ENCODE measurements around the gene APLP2. TPM values are rescaled to one million over a fixed set of nuclear protein-coding genes. Genes with fewer than 3 reads are reported as not detected.

The APLP2 gene
- polyA plus RNA-seq, 3 donors, result 486 to 622 (median 591) TPM

DNA sequence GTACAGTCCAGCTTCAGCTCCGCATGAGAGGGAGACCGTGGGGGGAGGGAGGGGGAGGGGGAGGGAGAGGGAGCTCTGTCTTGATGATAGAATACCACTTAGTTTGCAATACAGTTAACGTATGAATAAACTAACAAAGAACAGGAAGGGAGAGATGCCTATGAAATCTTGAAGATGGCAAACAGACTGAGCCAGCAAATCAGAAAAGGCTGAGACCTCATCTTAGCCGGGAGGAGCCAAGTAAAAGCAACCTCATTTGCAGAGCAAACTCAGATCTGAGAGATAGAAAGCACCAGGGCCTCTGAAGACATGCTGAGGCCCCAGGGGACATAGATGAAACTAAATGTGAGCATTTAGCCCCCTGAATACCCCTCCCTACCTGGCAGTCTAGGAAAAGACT lies 23.0 kb downstream of the APLP2 start:
- H3K27ac Mint-ChIP-seq, result peak overlapping the region in 6 of 7 donors; percentile 56 to 92 (median 80)
- 88% methylated on average over 1 of the region's 4 CpGs for WGBS (ENCODE audit: insufficient coverage)

DNA sequence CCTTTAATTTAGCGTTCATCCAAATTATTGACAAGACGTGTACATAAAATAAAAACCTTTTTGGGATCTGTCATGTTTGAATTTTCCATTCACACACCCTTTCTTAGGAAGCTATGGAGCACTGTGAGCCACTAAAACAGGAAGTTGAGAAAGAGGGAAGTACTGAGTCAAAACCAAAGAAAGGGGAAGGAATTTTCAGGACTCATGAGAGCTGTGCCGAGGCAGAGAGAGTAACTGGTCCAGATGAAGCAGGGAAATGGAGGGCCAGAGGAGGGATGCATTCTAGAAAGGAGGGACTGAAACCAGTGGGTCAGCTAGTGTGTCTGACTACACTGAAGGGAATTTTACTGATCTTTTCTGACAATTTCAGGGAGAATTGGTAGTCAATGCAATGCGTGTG lies 24.9 kb downstream of the APLP2 start:
- H3K9ac ChIP-seq (ENCODE audit: insufficient read depth, low read length, poor library complexity, severe bottlenecking), result no peak overlapping the region
- Mint-ChIP-seq H3K36me3 (peaks cover 3 to 8% of the 10 kb centered on the region in 2 donors), H3K9me3 (no peaks in the 10 kb centered on the region), H3K27me3 (ENCODE audit: low read depth in 3 of 3) (no peaks in the 10 kb centered on the region), H3K27ac (peak overlapping the region; percentile 56 to 94 (median 91)), H3K4me1 (peaks cover 64% of the 10 kb centered on the region), H3K4me3 (peak overlapping the region; percentile 63 to 65)
- WGBS (ENCODE audit: insufficient coverage), result 21% methylated on average over 2 of the region's 4 CpGs
- intact Hi-C loops (cut with micrococcal nuclease), result no loop called here
- peak overlapping the region; percentile 45 to 70 for H3K27ac ChIP-seq (ENCODE audit: low read depth in 1 of 2, low read length in 2 of 2)
- no peak overlapping the region for H2AFZ ChIP-seq (ENCODE audit: insufficient read depth, low read depth, low read length, poor library complexity, severe bottlenecking)
- H3K4me1 ChIP-seq (ENCODE audit: control insufficient read depth in 1 of 2, insufficient read depth in 2 of 2, low read length in 2 of 2), result peaks cover 60 to 71% of the 10 kb centered on the region in 2 donors
- no peaks in the 10 kb centered on the region for H3K27me3 ChIP-seq (ENCODE audit: control insufficient read depth in 2 of 2, insufficient read depth in 2 of 2, low read length in 2 of 2)
- no peaks in the 10 kb centered on the region for H3K36me3 ChIP-seq (replicated peaks in 1 of 2; ENCODE audit: control insufficient read depth in 1 of 2, insufficient read depth in 2 of 2, low read length in 2 of 2)
- peak overlapping the region in 1 of 3 experiments; percentile 27 for H3K4me3 ChIP-seq (replicated peaks in 1 of 3; ENCODE audit: low read depth in 2 of 3, low read length in 3 of 3)
- H3K4me2 ChIP-seq (replicated peaks; ENCODE audit: extremely low read depth, low read length, poor library complexity, severe bottlenecking), result peak overlapping the region; percentile 42
- no peaks in the 10 kb centered on the region for H3K9me3 ChIP-seq (replicated peaks in 1 of 2; ENCODE audit: control insufficient read depth in 1 of 2, insufficient read depth in 1 of 2, low read length in 2 of 2)
- H3K79me2 ChIP-seq (ENCODE audit: insufficient read depth, low read length), result peaks cover 78% of the 10 kb centered on the region
- peaks cover 77% of the 10 kb centered on the region for H4K20me1 ChIP-seq (ENCODE audit: insufficient read depth, low read length)
- TF ChIP-seq, protein P1, sequence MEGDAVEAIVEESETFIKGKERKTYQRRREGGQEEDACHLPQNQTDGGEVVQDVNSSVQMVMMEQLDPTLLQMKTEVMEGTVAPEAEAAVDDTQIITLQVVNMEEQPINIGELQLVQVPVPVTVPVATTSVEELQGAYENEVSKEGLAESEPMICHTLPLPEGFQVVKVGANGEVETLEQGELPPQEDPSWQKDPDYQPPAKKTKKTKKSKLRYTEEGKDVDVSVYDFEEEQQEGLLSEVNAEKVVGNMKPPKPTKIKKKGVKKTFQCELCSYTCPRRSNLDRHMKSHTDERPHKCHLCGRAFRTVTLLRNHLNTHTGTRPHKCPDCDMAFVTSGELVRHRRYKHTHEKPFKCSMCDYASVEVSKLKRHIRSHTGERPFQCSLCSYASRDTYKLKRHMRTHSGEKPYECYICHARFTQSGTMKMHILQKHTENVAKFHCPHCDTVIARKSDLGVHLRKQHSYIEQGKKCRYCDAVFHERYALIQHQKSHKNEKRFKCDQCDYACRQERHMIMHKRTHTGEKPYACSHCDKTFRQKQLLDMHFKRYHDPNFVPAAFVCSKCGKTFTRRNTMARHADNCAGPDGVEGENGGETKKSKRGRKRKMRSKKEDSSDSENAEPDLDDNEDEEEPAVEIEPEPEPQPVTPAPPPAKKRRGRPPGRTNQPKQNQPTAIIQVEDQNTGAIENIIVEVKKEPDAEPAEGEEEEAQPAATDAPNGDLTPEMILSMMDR (IDR thresholded peaks at IDR 0.05), result no peak
- DNase-seq, result peak; percentile 77 to 93 (median 90)

More for the DNA sequence above, 23.0 kb downstream of the APLP2 start:
- intact Hi-C loops (cut with micrococcal nuclease), result no loop called here
- H3K36me3 Mint-ChIP-seq, result peaks cover 16% of the 10 kb centered on the region in 2 donors
- H3K27me3 Mint-ChIP-seq (ENCODE audit: low read depth in 3 of 3), result peaks cover 0 to 1% (median 0%) of the 10 kb centered on the region in 3 donors
- no peak for DNase-seq
- H3K9me3 ChIP-seq (replicated peaks in 1 of 2; ENCODE audit: control insufficient read depth in 1 of 2, insufficient read depth in 1 of 2, low read length in 2 of 2), result no peaks in the 10 kb centered on the region
- peak overlapping the region; percentile 53 to 57 for H3K27ac ChIP-seq (ENCODE audit: low read depth in 1 of 2, low read length in 2 of 2)
- no peak overlapping the region for H3K4me3 Mint-ChIP-seq
- H2AFZ ChIP-seq (ENCODE audit: insufficient read depth, low read depth, low read length, poor library complexity, severe bottlenecking), result no peak overlapping the region
- H4K20me1 ChIP-seq (ENCODE audit: insufficient read depth, low read length), result peaks cover 77% of the 10 kb centered on the region
- no peak overlapping the region for H3K4me2 ChIP-seq (replicated peaks; ENCODE audit: extremely low read depth, low read length, poor library complexity, severe bottlenecking)
- TF ChIP-seq, protein P1 (IDR thresholded peaks at IDR 0.05), result no peak
- H3K36me3 ChIP-seq (replicated peaks in 1 of 2; ENCODE audit: control insufficient read depth in 1 of 2, insufficient read depth in 2 of 2, low read length in 2 of 2), result no peaks in the 10 kb centered on the region
- no peak overlapping the region for H3K4me3 ChIP-seq (replicated peaks in 1 of 3; ENCODE audit: low read depth in 2 of 3, low read length in 3 of 3)
- H3K4me1 ChIP-seq (ENCODE audit: control insufficient read depth in 1 of 2, insufficient read depth in 2 of 2, low read length in 2 of 2), result peaks cover 64 to 70% of the 10 kb centered on the region in 2 donors
- no peaks in the 10 kb centered on the region for H3K27me3 ChIP-seq (ENCODE audit: control insufficient read depth in 2 of 2, insufficient read depth in 2 of 2, low read length in 2 of 2)
- peaks cover 78% of the 10 kb centered on the region for H3K79me2 ChIP-seq (ENCODE audit: insufficient read depth, low read length)
- H3K4me1 Mint-ChIP-seq, result peaks cover 68% of the 10 kb centered on the region
- H3K9me3 Mint-ChIP-seq, result peaks cover 0 to 2% (median 0%) of the 10 kb centered on the region in 7 donors
- H3K9ac ChIP-seq (ENCODE audit: insufficient read depth, low read length, poor library complexity, severe bottlenecking), result no peak overlapping the region
